Measurements from ENCODE around the gene TSHR. TPM values are rescaled to one million over a fixed set of nuclear protein-coding genes. Genes with fewer than 3 reads are reported as not detected.

Gene TSHR
- total and polyA plus RNA-seq, 2 experiments from 2014 or later, result 0.59 to 0.78 TPM

DNA sequence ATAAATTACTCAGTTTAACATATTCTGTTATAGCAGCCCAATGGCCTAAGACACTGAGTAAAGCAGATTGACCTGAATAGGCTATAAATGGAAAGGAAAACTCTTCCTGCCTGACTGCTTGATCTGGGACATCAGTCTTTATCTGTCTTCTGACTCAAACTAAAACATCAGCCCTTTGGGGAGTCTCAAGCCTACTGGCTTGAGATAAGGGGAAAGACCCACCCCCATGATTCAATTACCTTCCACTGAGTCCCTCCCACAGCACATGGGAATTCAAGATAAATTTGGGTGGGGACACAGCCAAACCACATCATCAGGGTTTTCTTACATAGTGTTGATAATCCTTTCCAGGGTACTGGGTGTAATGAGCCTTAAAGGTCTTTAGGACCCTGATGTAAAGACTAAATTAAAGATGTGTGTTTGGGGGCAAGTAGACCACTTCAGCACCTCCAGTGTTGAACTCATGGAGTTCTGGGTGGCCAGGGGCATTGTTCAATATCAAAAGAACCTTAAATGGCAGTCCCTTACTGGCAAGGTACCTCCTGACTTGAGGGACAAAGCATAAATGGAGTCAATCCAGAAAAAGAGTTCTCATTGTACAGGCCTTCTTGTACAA, 67.8 kb downstream of the TSHR start:
- Histone ChIP-seq H3K4me1 (ENCODE audit: insufficient read depth) (no peaks in the 10 kb centered on the region), H3K4me3 (no peak overlapping the region), H3K36me3 (ENCODE audit: insufficient read depth) (no peaks in the 10 kb centered on the region), H4K20me1 (replicated peaks; ENCODE audit: insufficient read depth) (no peaks in the 10 kb centered on the region), H3K4me2 (no peak overlapping the region), H3K9me2 (ENCODE audit: insufficient read depth) (no peaks in the 10 kb centered on the region), H3K27me3 (ENCODE audit: insufficient read depth) (no peaks in the 10 kb centered on the region), H2AFZ (no peak overlapping the region), H3K79me2 (replicated peaks; ENCODE audit: insufficient read depth) (no peaks in the 10 kb centered on the region), H3F3A (replicated peaks; ENCODE audit: low read depth) (no peaks in the 10 kb centered on the region), H3K27ac (ENCODE audit: low read depth) (no peak overlapping the region)
- Mint-ChIP-seq H3K9me3 (no peaks in the 10 kb centered on the region), H3K4me3 (no peak overlapping the region), H3K36me3 (ENCODE audit: low read depth) (no peaks in the 10 kb centered on the region), H3K4me1 (no peaks in the 10 kb centered on the region), H3K27me3 (ENCODE audit: insufficient read depth, low read depth, poor library complexity) (no peaks in the 10 kb centered on the region), H3K27ac (no peak overlapping the region)
- TF ChIP-seq EZH2phosphoT487 (IDR thresholded peaks at IDR 0.05; ENCODE audit: unreplicated experiment) (no peak), STAT1 (IDR thresholded peaks at IDR 0.05; ENCODE audit: unreplicated experiment) (no peak), POLR2AphosphoS5 (IDR thresholded peaks at IDR 0.05; ENCODE audit: low read depth) (no peak), EZH2 (IDR thresholded peaks at IDR 0.05; ENCODE audit: low read depth, unreplicated experiment) (no peak), NANOG (IDR thresholded peaks at IDR 0.05; ENCODE audit: borderline replicate concordance) (no peak), JUNB (IDR thresholded peaks at IDR 0.05; ENCODE audit: unreplicated experiment) (no peak), ZNF462 (CRISPR knock-in tag; IDR thresholded peaks at IDR 0.05) (no peak), ZNF114 (CRISPR knock-in tag; IDR thresholded peaks at IDR 0.05) (no peak)
- TF ChIP-seq, protein P1, sequence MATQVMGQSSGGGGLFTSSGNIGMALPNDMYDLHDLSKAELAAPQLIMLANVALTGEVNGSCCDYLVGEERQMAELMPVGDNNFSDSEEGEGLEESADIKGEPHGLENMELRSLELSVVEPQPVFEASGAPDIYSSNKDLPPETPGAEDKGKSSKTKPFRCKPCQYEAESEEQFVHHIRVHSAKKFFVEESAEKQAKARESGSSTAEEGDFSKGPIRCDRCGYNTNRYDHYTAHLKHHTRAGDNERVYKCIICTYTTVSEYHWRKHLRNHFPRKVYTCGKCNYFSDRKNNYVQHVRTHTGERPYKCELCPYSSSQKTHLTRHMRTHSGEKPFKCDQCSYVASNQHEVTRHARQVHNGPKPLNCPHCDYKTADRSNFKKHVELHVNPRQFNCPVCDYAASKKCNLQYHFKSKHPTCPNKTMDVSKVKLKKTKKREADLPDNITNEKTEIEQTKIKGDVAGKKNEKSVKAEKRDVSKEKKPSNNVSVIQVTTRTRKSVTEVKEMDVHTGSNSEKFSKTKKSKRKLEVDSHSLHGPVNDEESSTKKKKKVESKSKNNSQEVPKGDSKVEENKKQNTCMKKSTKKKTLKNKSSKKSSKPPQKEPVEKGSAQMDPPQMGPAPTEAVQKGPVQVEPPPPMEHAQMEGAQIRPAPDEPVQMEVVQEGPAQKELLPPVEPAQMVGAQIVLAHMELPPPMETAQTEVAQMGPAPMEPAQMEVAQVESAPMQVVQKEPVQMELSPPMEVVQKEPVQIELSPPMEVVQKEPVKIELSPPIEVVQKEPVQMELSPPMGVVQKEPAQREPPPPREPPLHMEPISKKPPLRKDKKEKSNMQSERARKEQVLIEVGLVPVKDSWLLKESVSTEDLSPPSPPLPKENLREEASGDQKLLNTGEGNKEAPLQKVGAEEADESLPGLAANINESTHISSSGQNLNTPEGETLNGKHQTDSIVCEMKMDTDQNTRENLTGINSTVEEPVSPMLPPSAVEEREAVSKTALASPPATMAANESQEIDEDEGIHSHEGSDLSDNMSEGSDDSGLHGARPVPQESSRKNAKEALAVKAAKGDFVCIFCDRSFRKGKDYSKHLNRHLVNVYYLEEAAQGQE (IDR thresholded peaks at IDR 0.05; ENCODE audit: unreplicated experiment), result no peak
- TF ChIP-seq, protein P2, sequence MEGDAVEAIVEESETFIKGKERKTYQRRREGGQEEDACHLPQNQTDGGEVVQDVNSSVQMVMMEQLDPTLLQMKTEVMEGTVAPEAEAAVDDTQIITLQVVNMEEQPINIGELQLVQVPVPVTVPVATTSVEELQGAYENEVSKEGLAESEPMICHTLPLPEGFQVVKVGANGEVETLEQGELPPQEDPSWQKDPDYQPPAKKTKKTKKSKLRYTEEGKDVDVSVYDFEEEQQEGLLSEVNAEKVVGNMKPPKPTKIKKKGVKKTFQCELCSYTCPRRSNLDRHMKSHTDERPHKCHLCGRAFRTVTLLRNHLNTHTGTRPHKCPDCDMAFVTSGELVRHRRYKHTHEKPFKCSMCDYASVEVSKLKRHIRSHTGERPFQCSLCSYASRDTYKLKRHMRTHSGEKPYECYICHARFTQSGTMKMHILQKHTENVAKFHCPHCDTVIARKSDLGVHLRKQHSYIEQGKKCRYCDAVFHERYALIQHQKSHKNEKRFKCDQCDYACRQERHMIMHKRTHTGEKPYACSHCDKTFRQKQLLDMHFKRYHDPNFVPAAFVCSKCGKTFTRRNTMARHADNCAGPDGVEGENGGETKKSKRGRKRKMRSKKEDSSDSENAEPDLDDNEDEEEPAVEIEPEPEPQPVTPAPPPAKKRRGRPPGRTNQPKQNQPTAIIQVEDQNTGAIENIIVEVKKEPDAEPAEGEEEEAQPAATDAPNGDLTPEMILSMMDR (conservative IDR thresholded peaks at IDR 0.05; ENCODE audit: low read depth in 2 of 2), result no peak
- TF ChIP-seq, protein P3, sequence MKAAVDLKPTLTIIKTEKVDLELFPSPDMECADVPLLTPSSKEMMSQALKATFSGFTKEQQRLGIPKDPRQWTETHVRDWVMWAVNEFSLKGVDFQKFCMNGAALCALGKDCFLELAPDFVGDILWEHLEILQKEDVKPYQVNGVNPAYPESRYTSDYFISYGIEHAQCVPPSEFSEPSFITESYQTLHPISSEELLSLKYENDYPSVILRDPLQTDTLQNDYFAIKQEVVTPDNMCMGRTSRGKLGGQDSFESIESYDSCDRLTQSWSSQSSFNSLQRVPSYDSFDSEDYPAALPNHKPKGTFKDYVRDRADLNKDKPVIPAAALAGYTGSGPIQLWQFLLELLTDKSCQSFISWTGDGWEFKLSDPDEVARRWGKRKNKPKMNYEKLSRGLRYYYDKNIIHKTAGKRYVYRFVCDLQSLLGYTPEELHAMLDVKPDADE (IDR thresholded peaks at IDR 0.05), result no peak
- DNase-seq (ENCODE audit: low spot score) (no peak), ATAC-seq (no peak)
